Measurements from ENCODE around the gene EFHC1.

The EFHC1 gene

GRCh38 chr6:52566853-52567279 is 146.7 kb downstream of the EFHC1 start:
- peaks cover 49% of the 10 kb centered on the region for H3F3A ChIP-seq (ENCODE audit: insufficient read depth, low read length)
- H3K27me3 ChIP-seq (replicated peaks; ENCODE audit: insufficient read depth, low read length) = no peaks in the 10 kb centered on the region
- no peak overlapping the region for H2AFZ ChIP-seq (ENCODE audit: low read length)
- 0 out of 2 replicates have a peak, but pooled peaks cover 15% of the 10 kb centered on the region for H3K36me3 ChIP-seq (replicated peaks; ENCODE audit: insufficient read depth, low read length)
- no peak overlapping the region; the same call in 1 of the 2 replicates for H3K4me3 ChIP-seq (ENCODE audit: low read length)
- peak overlapping the region; percentile 97 for H3K4me2 ChIP-seq (ENCODE audit: low read depth, low read length)
- DNase-seq = no peak
- TF ChIP-seq EZH2 (optimal IDR thresholded peaks at IDR 0.05; ENCODE audit: low read depth, low read length) (no peak), EZH2phosphoT487 (IDR thresholded peaks at IDR 0.05; ENCODE audit: low read length) (no peak), CTCF (IDR thresholded peaks at IDR 0.05; ENCODE audit: low read length) (no peak)
- no peaks in the 10 kb centered on the region for H3K9me3 ChIP-seq (replicated peaks; ENCODE audit: insufficient read depth, low read length)
- H4K20me1 ChIP-seq (ENCODE audit: insufficient read depth, low read length) = peaks cover 32% of the 10 kb centered on the region
- no peaks in the 10 kb centered on the region for H3K9me2 ChIP-seq (replicated peaks; ENCODE audit: insufficient read depth, low read length)
- H3K9ac ChIP-seq (ENCODE audit: low read length) = peak overlapping the region; percentile 8; the same call in 1 of the 2 replicates
- peaks cover 100% of the 10 kb centered on the region for H3K79me2 ChIP-seq (ENCODE audit: low read length)
- H3K4me1 ChIP-seq (ENCODE audit: low read length) = peaks cover 87% of the 10 kb centered on the region
- H3K27ac ChIP-seq (ENCODE audit: low read length) = peak overlapping the region; percentile 77

- no peaks in the 10 kb centered on the region for H3K9me3 ChIP-seq (replicated peaks; ENCODE audit: insufficient read depth, low read length)
- H3K4me2 ChIP-seq (ENCODE audit: low read depth, low read length) = peak overlapping the region; percentile 97
- no peak overlapping the region for H3K4me3 ChIP-seq (ENCODE audit: low read length)
- H3K4me1 ChIP-seq (ENCODE audit: low read length) = peaks cover 93% of the 10 kb centered on the region
- no peaks in the 10 kb centered on the region for H3K27me3 ChIP-seq (replicated peaks; ENCODE audit: insufficient read depth, low read length)
- 0 out of 2 replicates have a peak, but pooled peaks cover 16% of the 10 kb centered on the region for H3K36me3 ChIP-seq (replicated peaks; ENCODE audit: insufficient read depth, low read length)
- DNase-seq = no peak
- TF ChIP-seq EZH2 (optimal IDR thresholded peaks at IDR 0.05; ENCODE audit: low read depth, low read length) (no peak), CTCF (IDR thresholded peaks at IDR 0.05; ENCODE audit: low read length) (no peak), EZH2phosphoT487 (IDR thresholded peaks at IDR 0.05; ENCODE audit: low read length) (no peak)
- H3K9me2 ChIP-seq (replicated peaks; ENCODE audit: insufficient read depth, low read length) = no peaks in the 10 kb centered on the region
- peaks cover 35% of the 10 kb centered on the region for H4K20me1 ChIP-seq (ENCODE audit: insufficient read depth, low read length)
- peaks cover 63% of the 10 kb centered on the region for H3F3A ChIP-seq (ENCODE audit: insufficient read depth, low read length)
- H3K27ac ChIP-seq (ENCODE audit: low read length) = peak overlapping the region; percentile 77; the same call in 1 of the 2 replicates
- no peak overlapping the region for H3K9ac ChIP-seq (ENCODE audit: low read length)
- H2AFZ ChIP-seq (ENCODE audit: low read length) = no peak overlapping the region
- H3K79me2 ChIP-seq (ENCODE audit: low read length) = peaks cover 100% of the 10 kb centered on the region
These were observed 148.2 kb downstream of the EFHC1 start for GRCh38 chr6:52568320-52568719.

GRCh38 chr6:52570291-52570700 is 150.2 kb downstream of the EFHC1 start:
- Histone ChIP-seq H3K4me3 (ENCODE audit: low read length) (peak overlapping the region; percentile 6; the same call in 1 of the 2 replicates), H3K79me2 (ENCODE audit: low read length) (peaks cover 100% of the 10 kb centered on the region), H3K4me2 (ENCODE audit: low read depth, low read length) (peak overlapping the region; percentile 97; the same call in 1 of the 2 replicates), H2AFZ (ENCODE audit: low read length) (no peak overlapping the region), H3K9me2 (replicated peaks; ENCODE audit: insufficient read depth, low read length) (no peaks in the 10 kb centered on the region), H4K20me1 (ENCODE audit: insufficient read depth, low read length) (peaks cover 20% of the 10 kb centered on the region), H3K36me3 (replicated peaks; ENCODE audit: insufficient read depth, low read length) (0 out of 2 replicates have a peak, but pooled peaks cover 10% of the 10 kb centered on the region), H3K9me3 (replicated peaks; ENCODE audit: insufficient read depth, low read length) (no peaks in the 10 kb centered on the region), H3K4me1 (ENCODE audit: low read length) (peaks cover 80% of the 10 kb centered on the region), H3K27me3 (replicated peaks; ENCODE audit: insufficient read depth, low read length) (no peaks in the 10 kb centered on the region), H3K9ac (ENCODE audit: low read length) (peak overlapping the region; percentile 95; the same call in 1 of the 2 replicates), H3K27ac (ENCODE audit: low read length) (peak overlapping the region; percentile 90; the same call in 1 of the 2 replicates), H3F3A (ENCODE audit: insufficient read depth, low read length) (peaks cover 80% of the 10 kb centered on the region)
- TF ChIP-seq EZH2phosphoT487 (IDR thresholded peaks at IDR 0.05; ENCODE audit: low read length) = no peak
- TF ChIP-seq EZH2 (optimal IDR thresholded peaks at IDR 0.05; ENCODE audit: low read depth, low read length) = no peak
- no peak for TF ChIP-seq CTCF (IDR thresholded peaks at IDR 0.05; ENCODE audit: low read length)
- DNase-seq = no peak
